ENCODE data around the gene SRRM4. TPM values are rescaled to one million over a fixed set of nuclear protein-coding genes. Genes with fewer than 3 reads are reported as not detected.

Gene SRRM4
- total and polyA plus RNA-seq, 8 donors: 0.05 to 2.6 (median 0.22) TPM; not detected in 2

- intact Hi-C loops (cut with DNase I; ENCODE audit: low total_unique reads): no loop called here
- Histone ChIP-seq H3K36me3 (no peaks in the 10 kb centered on the region), H3K27me3 (peaks cover 0 to 7% (median 0%) of the 10 kb centered on the region in 3 donors), H3K4me1 (no peaks in the 10 kb centered on the region), H3K27ac (no peak overlapping the region), H3K9me3 (no peaks in the 10 kb centered on the region), H3K4me3 (no peak overlapping the region)
- TF ChIP-seq POLR2A (IDR thresholded peaks at IDR 0.05): no peak
- no peak for TF ChIP-seq POLR2AphosphoS5 (IDR thresholded peaks at IDR 0.05)
- no peak for DNase-seq
- WGBS, 5 donors: 47 to 77% (median 71%) methylated on average over 4 of the region's 4 CpGs
Observed at GRCh38 chr12:119122751-119123150, 141.4 kb downstream of the SRRM4 start.

GRCh38 chr12:119128527-119128926, 147.2 kb downstream of the SRRM4 start:
- Histone ChIP-seq H3K4me1 (no peaks in the 10 kb centered on the region), H3K27ac (no peak overlapping the region), H3K4me3 (no peak overlapping the region), H3K27me3 (no peaks in the 10 kb centered on the region), H3K36me3 (no peaks in the 10 kb centered on the region), H3K9me3 (peaks cover 0 to 16% (median 7%) of the 10 kb centered on the region in 4 donors)
- intact Hi-C loops (cut with DNase I; ENCODE audit: low total_unique reads): no loop called here
- no peak for DNase-seq
- TF ChIP-seq POLR2AphosphoS5 (IDR thresholded peaks at IDR 0.05) (no peak), CTCF (IDR thresholded peaks at IDR 0.05) (no peak), POLR2A (IDR thresholded peaks at IDR 0.05) (no peak), EP300 (IDR thresholded peaks at IDR 0.05) (no peak)
- 50 to 100% (median 69%) methylated on average over 2 to 3 of the region's 3 CpGs for WGBS, 5 donors

GRCh38 chr12:119129827-119130434, 148.6 kb downstream of the SRRM4 start:
- intact Hi-C loops (cut with DNase I; ENCODE audit: low total_unique reads): no loop called here
- 69 to 78% (median 74%) methylated on average over 3 of the region's 3 CpGs for WGBS, 5 donors
- H3K9me3 ChIP-seq: peaks cover 0 to 17% (median 9%) of the 10 kb centered on the region in 4 donors
- no peak overlapping the region for H3K4me3 ChIP-seq
- H3K4me1 ChIP-seq: no peaks in the 10 kb centered on the region
- no peak for DNase-seq
- H3K27ac ChIP-seq: no peak overlapping the region
- TF ChIP-seq CTCF (IDR thresholded peaks at IDR 0.05) (no peak), POLR2A (IDR thresholded peaks at IDR 0.05) (no peak), POLR2AphosphoS5 (IDR thresholded peaks at IDR 0.05) (no peak), EP300 (IDR thresholded peaks at IDR 0.05) (no peak)
- H3K36me3 ChIP-seq: no peaks in the 10 kb centered on the region
- no peaks in the 10 kb centered on the region for H3K27me3 ChIP-seq

- intact Hi-C loops (cut with DNase I; ENCODE audit: low total_unique reads): no loop called here
- Histone ChIP-seq H3K4me1 (no peaks in the 10 kb centered on the region), H3K4me3 (no peak overlapping the region), H3K27me3 (no peaks in the 10 kb centered on the region), H3K36me3 (no peaks in the 10 kb centered on the region), H3K27ac (no peak overlapping the region), H3K9me3 (peaks cover 0 to 17% (median 10%) of the 10 kb centered on the region in 4 donors)
- WGBS, 5 donors: 82 to 94% (median 92%) methylated on average over 10 of the region's 10 CpGs
- TF ChIP-seq POLR2A (IDR thresholded peaks at IDR 0.05): no peak
- TF ChIP-seq POLR2AphosphoS5 (IDR thresholded peaks at IDR 0.05): no peak
- TF ChIP-seq CTCF (IDR thresholded peaks at IDR 0.05): no peak
- TF ChIP-seq EP300 (IDR thresholded peaks at IDR 0.05): no peak
- DNase-seq: no peak
Observed at GRCh38 chr12:119130523-119130922, 149.2 kb downstream of the SRRM4 start.
